Immature natural killer cell (primary cell): ENCODE measurements around the gene SSTR3. TPM values are rescaled to one million over a fixed set of nuclear protein-coding genes. Genes with fewer than 3 reads are reported as not detected.

Experiments used
- DNase-seq, 3 donors: peaks; one replicate each; pipeline ENCODE4 v3.0.0; 2022; ENCODE audit warnings: mixed read lengths in 1 of 3
- H3K27ac Mint-ChIP-seq, 6 donors: one replicate each; pipeline ENCODE4 v1.8.0; 2020; ENCODE audit warnings: mixed read lengths in 6 of 6, mild to moderate bottlenecking in 5 of 6, inconsistent platforms in 4 of 6, moderate library complexity in 3 of 6
- H3K27me3 Mint-ChIP-seq, 3 donors: one replicate each; pipeline ENCODE4 v1.8.0; 2020 to 2021; ENCODE audit warnings: low read depth in 3 of 3, mild to moderate bottlenecking in 3 of 3, mixed read lengths in 3 of 3, moderate library complexity in 3 of 3, inconsistent platforms in 1 of 3
- H3K36me3 Mint-ChIP-seq, 3 donors: one replicate each; pipeline ENCODE4 v1.8.0; 2020; ENCODE audit warnings: mixed read lengths in 3 of 3, inconsistent platforms in 2 of 3, mild to moderate bottlenecking in 2 of 3
- H3K4me1 Mint-ChIP-seq, 2 donors: one replicate each; pipeline ENCODE4 v1.8.0; 2020; ENCODE audit warnings: inconsistent platforms in 2 of 2, mild to moderate bottlenecking in 2 of 2, mixed read lengths in 2 of 2, moderate library complexity in 1 of 2
- H3K4me3 Mint-ChIP-seq, 5 donors: one replicate each; pipeline ENCODE4 v1.8.0; 2020; ENCODE audit warnings: mild to moderate bottlenecking in 5 of 5, mixed read lengths in 5 of 5, inconsistent platforms in 3 of 5, moderate library complexity in 3 of 5
- H3K9me3 Mint-ChIP-seq, 6 donors: one replicate each; pipeline ENCODE4 v1.8.0; 2020; ENCODE audit warnings: mild to moderate bottlenecking in 6 of 6, mixed read lengths in 6 of 6, inconsistent platforms in 4 of 6, moderate library complexity in 3 of 6
- polyA plus RNA-seq, 3 donors: library from polyadenylated mRNA; unstranded; fragments of 300-500 nt; fragmentation: Illumina TruSeq; gene quantifications; one replicate each; pipeline ENCODE4 v1.2.3, GENCODE V29; 2021

SSTR3 gene
- polyA plus RNA-seq, 3 donors from 2014 or later: not detected

GRCh38 chr22:37186228-37186996 is 25.9 kb downstream of the SSTR3 start:
- peak overlapping the region; percentile 79 to 92 (median 85) for H3K4me3 Mint-ChIP-seq
- DNase-seq: peak; percentile 73 to 83 (median 80)
- no peaks in the 10 kb centered on the region for H3K9me3 Mint-ChIP-seq
- H3K27me3 Mint-ChIP-seq: peaks cover 2 to 3% (median 3%) of the 10 kb centered on the region in 3 donors
- H3K4me1 Mint-ChIP-seq: peaks cover 65 to 71% of the 10 kb centered on the region in 2 donors
- H3K36me3 Mint-ChIP-seq: no peaks in the 10 kb centered on the region
- peak overlapping the region; percentile 89 to 96 (median 94) for H3K27ac Mint-ChIP-seq

- H3K36me3 Mint-ChIP-seq: no peaks in the 10 kb centered on the region
- peaks cover 2 to 3% (median 3%) of the 10 kb centered on the region in 3 donors for H3K27me3 Mint-ChIP-seq
- H3K27ac Mint-ChIP-seq: peak overlapping the region; percentile 89 to 96 (median 94)
- no peaks in the 10 kb centered on the region for H3K9me3 Mint-ChIP-seq
- no peak for DNase-seq
- H3K4me1 Mint-ChIP-seq: peaks cover 65 to 71% of the 10 kb centered on the region in 2 donors
- peak overlapping the region; percentile 79 to 92 (median 85) for H3K4me3 Mint-ChIP-seq
These were observed 26.5 kb downstream of the SSTR3 start for GRCh38 chr22:37185646-37186227.

GRCh38 chr22:37184816-37185541 is 27.3 kb downstream of the SSTR3 start:
- Mint-ChIP-seq H3K36me3 (no peaks in the 10 kb centered on the region), H3K27me3 (peaks cover 2 to 3% (median 3%) of the 10 kb centered on the region in 3 donors), H3K27ac (peak overlapping the region in 5 of 6 donors; percentile 49 to 96 (median 64)), H3K9me3 (no peaks in the 10 kb centered on the region), H3K4me3 (peak overlapping the region in 4 of 5 donors; percentile 19 to 89 (median 54)), H3K4me1 (peaks cover 65 to 71% of the 10 kb centered on the region in 2 donors)
- no peak for DNase-seq

- no peaks in the 10 kb centered on the region for H3K36me3 Mint-ChIP-seq
- H3K4me1 Mint-ChIP-seq: peaks cover 63 to 67% of the 10 kb centered on the region in 2 donors
- H3K27me3 Mint-ChIP-seq: peaks cover 2 to 3% (median 3%) of the 10 kb centered on the region in 3 donors
- DNase-seq: no peak
- H3K27ac Mint-ChIP-seq: peak overlapping the region in 1 of 6 donors; percentile 34
- no peaks in the 10 kb centered on the region for H3K9me3 Mint-ChIP-seq
- peak overlapping the region in 1 of 5 donors; percentile 29 for H3K4me3 Mint-ChIP-seq
These were observed 27.9 kb downstream of the SSTR3 start for GRCh38 chr22:37184380-37184755.

GRCh38 chr22:37183432-37184379 is 28.6 kb downstream of the SSTR3 start:
- peaks cover 56 to 61% of the 10 kb centered on the region in 2 donors for H3K4me1 Mint-ChIP-seq
- H3K4me3 Mint-ChIP-seq: peak overlapping the region in 4 of 5 donors; percentile 23 to 75 (median 48)
- no peaks in the 10 kb centered on the region for H3K9me3 Mint-ChIP-seq
- peak; percentile 28 to 39 (median 38) for DNase-seq
- no peaks in the 10 kb centered on the region for H3K36me3 Mint-ChIP-seq
- H3K27me3 Mint-ChIP-seq: peaks cover 2 to 3% (median 3%) of the 10 kb centered on the region in 3 donors
- peak overlapping the region; percentile 49 to 89 (median 76) for H3K27ac Mint-ChIP-seq

GRCh38 chr22:37182949-37183245 is 29.4 kb downstream of the SSTR3 start:
- no peak overlapping the region for H3K4me3 Mint-ChIP-seq
- peak overlapping the region in 2 of 6 donors; percentile 70 to 89 for H3K27ac Mint-ChIP-seq
- peaks cover 2 to 3% (median 3%) of the 10 kb centered on the region in 3 donors for H3K27me3 Mint-ChIP-seq
- peaks cover 0 to under 1% (median 0%) of the 10 kb centered on the region in 3 donors for H3K36me3 Mint-ChIP-seq
- no peak for DNase-seq
- peaks cover 50 to 57% of the 10 kb centered on the region in 2 donors for H3K4me1 Mint-ChIP-seq
- no peaks in the 10 kb centered on the region for H3K9me3 Mint-ChIP-seq

GRCh38 chr22:37182101-37182948 is 30.0 kb downstream of the SSTR3 start:
- Mint-ChIP-seq H3K4me1 (peaks cover 50 to 57% of the 10 kb centered on the region in 2 donors), H3K36me3 (peaks cover 0 to 5% (median 0%) of the 10 kb centered on the region in 3 donors), H3K27me3 (peaks cover 0 to 4% (median 3%) of the 10 kb centered on the region in 3 donors), H3K27ac (no peak overlapping the region), H3K9me3 (no peaks in the 10 kb centered on the region), H3K4me3 (no peak overlapping the region)
- DNase-seq: no peak

- no peak for DNase-seq
- H3K36me3 Mint-ChIP-seq: peaks cover 0 to 5% (median 0%) of the 10 kb centered on the region in 3 donors
- H3K4me1 Mint-ChIP-seq: peaks cover 52 to 57% of the 10 kb centered on the region in 2 donors
- peaks cover 0 to 4% (median 3%) of the 10 kb centered on the region in 3 donors for H3K27me3 Mint-ChIP-seq
- peak overlapping the region in 2 of 6 donors; percentile 3 to 64 for H3K27ac Mint-ChIP-seq
- no peak overlapping the region for H3K4me3 Mint-ChIP-seq
- no peaks in the 10 kb centered on the region for H3K9me3 Mint-ChIP-seq
These were observed 30.6 kb downstream of the SSTR3 start for GRCh38 chr22:37181681-37182080.

GRCh38 chr22:37180531-37181231 is 31.6 kb downstream of the SSTR3 start:
- Mint-ChIP-seq H3K27ac (no peak overlapping the region), H3K4me1 (peaks cover 52 to 57% of the 10 kb centered on the region in 2 donors), H3K27me3 (peaks cover 0 to 3% (median 0%) of the 10 kb centered on the region in 3 donors), H3K4me3 (no peak overlapping the region), H3K36me3 (peaks cover 0 to 5% (median 0%) of the 10 kb centered on the region in 3 donors), H3K9me3 (no peaks in the 10 kb centered on the region)
- DNase-seq: no peak

GRCh38 chr22:37179622-37180420 is 32.5 kb downstream of the SSTR3 start:
- Mint-ChIP-seq H3K36me3 (peaks cover under 1 to 5% (median 2%) of the 10 kb centered on the region in 3 donors), H3K27ac (peak overlapping the region in 1 of 6 donors; percentile 27), H3K4me3 (no peak overlapping the region), H3K27me3 (peaks cover 0 to 3% (median 0%) of the 10 kb centered on the region in 3 donors), H3K4me1 (peaks cover 48 to 49% of the 10 kb centered on the region in 2 donors), H3K9me3 (no peaks in the 10 kb centered on the region)
- no peak for DNase-seq

GRCh38 chr22:37179126-37179470 is 33.2 kb downstream of the SSTR3 start:
- H3K4me3 Mint-ChIP-seq: no peak overlapping the region
- H3K36me3 Mint-ChIP-seq: peaks cover 5 to 8% (median 7%) of the 10 kb centered on the region in 3 donors
- peak overlapping the region in 1 of 6 donors; percentile 58 for H3K27ac Mint-ChIP-seq

More at GRCh38 chr22:37179126-37179470, 33.2 kb downstream of the SSTR3 start:
- Mint-ChIP-seq H3K4me1 (peaks cover 45 to 46% of the 10 kb centered on the region in 2 donors), H3K9me3 (no peaks in the 10 kb centered on the region), H3K27me3 (peaks cover 0 to 3% (median 0%) of the 10 kb centered on the region in 3 donors)
- no peak for DNase-seq
